HG02885 (cell line): ENCODE data around the gene NEK11.

Experiments used
- ATAC-seq: cut with Tn5 transposase; IDR thresholded peaks from one replicate; pipeline ENCODE4 v1.9.1; 2021; ENCODE audit warnings: mild to moderate bottlenecking; ENCODE audit not compliant: unreplicated experiment, poor library complexity

The NEK11 gene

GRCh38 chr3:131217296-131217741 lies 190.6 kb downstream of the NEK11 start:
- no peak for ATAC-seq

- no peak for ATAC-seq
Measured at GRCh38 chr3:131218196-131218595, 191.5 kb downstream of the NEK11 start.

- no peak for ATAC-seq
Measured at GRCh38 chr3:131221731-131222130, 195.1 kb downstream of the NEK11 start.

GRCh38 chr3:131222599-131222998 lies 195.9 kb downstream of the NEK11 start:
- no peak for ATAC-seq

- ATAC-seq, result no peak
Measured at GRCh38 chr3:131223373-131224289, 197.0 kb downstream of the NEK11 start.

- ATAC-seq, result no peak
Measured at GRCh38 chr3:131224886-131225550, 198.3 kb downstream of the NEK11 start.

GRCh38 chr3:131228522-131228921 lies 201.8 kb downstream of the NEK11 start:
- ATAC-seq, result no peak

- ATAC-seq, result no peak
Measured at GRCh38 chr3:131231710-131232389, 205.2 kb downstream of the NEK11 start.

- no peak for ATAC-seq
Measured at GRCh38 chr3:131232711-131233267, 206.1 kb downstream of the NEK11 start.

GRCh38 chr3:131233900-131234668 lies 207.4 kb downstream of the NEK11 start:
- ATAC-seq, result no peak

GRCh38 chr3:131236421-131236820 lies 209.7 kb downstream of the NEK11 start:
- no peak for ATAC-seq

GRCh38 chr3:131238496-131238895 lies 211.8 kb downstream of the NEK11 start:
- ATAC-seq, result no peak

GRCh38 chr3:131239267-131239666 lies 212.6 kb downstream of the NEK11 start:
- ATAC-seq, result no peak

- ATAC-seq, result no peak
Measured at GRCh38 chr3:131242201-131242600, 215.5 kb downstream of the NEK11 start.

GRCh38 chr3:131250466-131250865 lies 223.8 kb downstream of the NEK11 start:
- no peak for ATAC-seq

GRCh38 chr3:131260525-131260924 lies 233.8 kb downstream of the NEK11 start:
- no peak for ATAC-seq

GRCh38 chr3:131261104-131261503 lies 234.4 kb downstream of the NEK11 start:
- no peak for ATAC-seq

- ATAC-seq, result no peak
Measured at GRCh38 chr3:131275556-131275955, 248.9 kb downstream of the NEK11 start.

GRCh38 chr3:131277836-131278497 lies 251.3 kb downstream of the NEK11 start:
- no peak for ATAC-seq
